Measurements from ENCODE around the gene PTPN9. TPM values are rescaled to one million over a fixed set of nuclear protein-coding genes. Genes with fewer than 3 reads are reported as not detected.

PTPN9 gene
- total RNA-seq: 15.3 and 15.7 TPM in 2 replicates

GRCh38 chr15:75578948-75579920 is at the start of gene PTPN9:
TSS of gene PTPN9 (minus strand) at chr15:75579315. CDS start at chr15:75578776, 539 bp downstream.

DNA sequence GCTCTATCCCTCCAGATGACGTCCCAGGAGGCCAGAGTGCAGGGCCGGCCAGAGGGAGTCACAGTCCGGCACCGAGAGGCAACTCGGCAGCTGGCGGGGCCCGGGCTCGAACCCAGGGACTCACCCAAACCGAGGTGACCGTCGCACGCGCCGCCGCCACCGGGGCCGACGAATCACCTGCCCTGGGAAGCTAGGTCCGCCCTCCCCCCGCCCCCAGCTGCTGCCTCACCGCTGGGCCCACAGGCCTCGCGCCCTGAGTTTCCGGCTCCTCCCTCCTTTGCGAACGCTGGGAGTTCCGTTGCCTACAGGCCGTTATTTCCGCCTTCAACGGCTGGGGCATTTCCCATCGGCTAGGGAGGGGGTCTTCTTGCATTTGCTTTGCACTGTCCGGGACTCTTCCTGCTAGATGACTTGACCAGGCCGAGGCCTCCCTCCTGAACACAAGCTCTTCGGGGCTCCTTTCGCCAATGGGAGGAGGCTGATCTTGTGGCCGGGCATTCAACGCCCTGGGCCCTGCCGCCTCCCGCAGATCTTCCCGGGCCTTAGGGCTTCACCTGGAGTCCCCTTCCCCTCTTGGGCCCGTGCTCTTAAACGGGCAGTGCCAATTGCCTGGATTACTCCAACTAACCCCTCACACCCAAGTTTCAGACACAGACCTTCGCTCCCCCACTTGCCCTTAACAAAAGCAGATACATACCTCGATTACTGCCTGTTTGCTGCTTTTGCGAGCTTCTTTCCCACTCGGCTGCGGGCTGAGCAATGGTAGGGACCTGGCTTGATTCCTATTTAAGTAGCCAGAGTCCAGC is 46.6 kb upstream of the PTPN9 start, which contains the start of gene SNUPN:
SNUPN (minus strand) TSS at position 184 of the 806 bp plus-strand sequence. CDS start 4,674 bp downstream, outside the sequence.

DNA sequence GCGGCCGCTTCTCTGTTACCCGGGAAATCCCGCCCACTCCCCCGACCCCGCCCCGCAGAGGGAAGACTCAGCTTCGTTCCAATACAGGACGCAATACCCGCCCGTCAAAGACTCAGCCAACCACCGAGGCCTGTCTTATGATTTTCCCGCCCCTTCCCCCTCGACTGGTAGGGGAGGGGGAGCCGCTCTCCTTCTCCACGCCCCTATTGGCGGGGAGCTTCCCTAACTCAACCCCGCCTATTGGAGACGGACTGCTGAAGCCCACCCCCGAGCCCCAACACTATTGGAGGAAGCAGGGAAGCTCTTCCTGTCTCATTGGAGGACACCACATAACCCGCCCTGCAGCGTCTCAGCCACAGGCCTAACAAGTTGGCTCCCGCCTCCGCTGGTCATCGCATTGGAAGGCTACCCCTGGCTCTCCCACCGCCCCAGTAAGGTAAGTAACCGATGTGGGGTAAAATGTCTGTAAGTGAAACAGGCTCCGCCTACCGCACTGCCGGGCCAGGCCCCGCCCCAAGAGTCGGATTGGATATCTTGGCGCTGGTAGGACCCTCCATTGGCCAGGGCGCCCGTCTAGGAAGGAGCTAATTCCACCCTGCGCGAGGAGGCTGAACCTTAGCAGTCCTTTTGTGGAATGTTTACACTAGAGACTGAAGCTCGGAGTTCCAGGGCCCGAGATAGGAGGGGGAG is 127.3 kb downstream of the PTPN9 start, which contains the start of gene SIN3A:
SIN3A (minus strand) TSS at position 17 of the 690 bp plus-strand sequence. CDS start 21,315 bp downstream, outside the sequence.

Other genes with a start within 250 kb of the PTPN9 start
- gene COMMD4, start 243.3 kb downstream of the PTPN9 start, total RNA-seq: 87.7 and 91.5 TPM in 2 replicates
- gene NEIL1, start 232.3 kb downstream of the PTPN9 start, total RNA-seq: 13.3 and 17.5 TPM in 2 replicates
- gene MAN2C1, start 210.7 kb downstream of the PTPN9 start, total RNA-seq: 111 and 117 TPM in 2 replicates
- 14.6 and 22.9 TPM in 2 replicates for gene SIN3A, start 127.6 kb downstream of the PTPN9 start, total RNA-seq
- gene SNUPN, start 46.4 kb upstream of the PTPN9 start, total RNA-seq: 24.4 and 28.1 TPM in 2 replicates
- gene IMP3, start 60.9 kb upstream of the PTPN9 start, total RNA-seq: 96.5 and 103 TPM in 2 replicates
- 4.0 and 4.5 TPM in 2 replicates for gene SNX33, start 68.6 kb upstream of the PTPN9 start, total RNA-seq
- 0.32 and 1.2 TPM in 2 replicates for gene CSPG4, start 133.5 kb upstream of the PTPN9 start, total RNA-seq